Loucy (cell line): ENCODE data around the gene AMPH.

Experiments
- H2AFZ ChIP-seq: fragments of 200-600 bp; sonication (generic); 2 replicates; pipeline ENCODE4 v1.6.0; 2016; ENCODE audit warnings: antibody characterized with exemption, mild to moderate bottlenecking, low read length, moderate library complexity
- H3F3A ChIP-seq: fragments of 200-600 bp; 2 replicates; pipeline ENCODE4 v1.6.0; 2016; ENCODE audit warnings: antibody characterized with exemption, low read depth, mild to moderate bottlenecking
- H3K27me3 ChIP-seq: fragments of 200-600 bp; sonication (generic); 2 replicates; pipeline ENCODE4 v1.6.1; 2014; ENCODE audit warnings: low read length, mild to moderate bottlenecking; ENCODE audit not compliant: insufficient read depth, poor library complexity, severe bottlenecking
- H3K36me3 ChIP-seq: fragments of 200-600 bp; sonication (generic); 2 replicates; pipeline ENCODE4 v1.6.1; 2016; ENCODE audit warnings: low read length; ENCODE audit not compliant: insufficient read depth
- H3K4me1 ChIP-seq: fragments of 200-600 bp; sonication (generic); 2 replicates; pipeline ENCODE4 v1.5.1; 2014; ENCODE audit warnings: low read length, mild to moderate bottlenecking; ENCODE audit not compliant: insufficient read depth, poor library complexity, severe bottlenecking
- H3K4me2 ChIP-seq: fragments of 200-600 bp; sonication (generic); 2 replicates; pipeline ENCODE4 v1.6.0; 2014; ENCODE audit warnings: antibody characterized with exemption, low read length, low read depth, mild to moderate bottlenecking; ENCODE audit not compliant: poor library complexity, severe bottlenecking
- H3K4me3 ChIP-seq: fragments of 200-600 bp; sonication (generic); 2 replicates; pipeline ENCODE4 v1.5.1; 2014; ENCODE audit warnings: low read length, mild to moderate bottlenecking, mixed read lengths; ENCODE audit not compliant: poor library complexity, severe bottlenecking
- H3K79me2 ChIP-seq: fragments of 200-600 bp; sonication (generic); 2 replicates; pipeline ENCODE4 v1.6.1; 2014; ENCODE audit warnings: low read length; ENCODE audit not compliant: insufficient read depth
- H3K9ac ChIP-seq: fragments of 200-600 bp; sonication (generic); 2 replicates; pipeline ENCODE4 v1.6.0; 2014; ENCODE audit warnings: mild to moderate bottlenecking, low read depth, low read length, moderate library complexity; ENCODE audit not compliant: poor library complexity, severe bottlenecking
- H3K9me2 ChIP-seq: fragments of 200-600 bp; sonication (generic); replicated peaks from 2 replicates; pipeline ENCODE4 v1.6.1; 2016; ENCODE audit warnings: low read depth, low read length, mixed read lengths
- H3K9me3 ChIP-seq: fragments of 200-600 bp; sonication (generic); 2 replicates; pipeline ENCODE4 v1.6.1; 2014; ENCODE audit warnings: mild to moderate bottlenecking, antibody characterized with exemption, low read length, low read depth; ENCODE audit not compliant: insufficient read depth
- H4K20me1 ChIP-seq: fragments of 200-600 bp; sonication (generic); 2 replicates; pipeline ENCODE4 v1.6.0; 2014; ENCODE audit warnings: antibody characterized with exemption, low read length, mild to moderate bottlenecking; ENCODE audit not compliant: insufficient read depth, poor library complexity, severe bottlenecking
- CTCF ChIP-seq: fragments of 200-600 bp; sonication (generic); conservative IDR thresholded peaks from 2 replicates; pipeline ENCODE4 v1.5.1; 2014; ENCODE audit warnings: mild to moderate bottlenecking, antibody characterized with exemption, low read length
- EZH2phosphoT487 ChIP-seq: fragments of 200-600 bp; IDR thresholded peaks from 2 replicates; pipeline ENCODE4 v1.6.1; 2018; ENCODE audit warnings: antibody characterized with exemption, mild to moderate bottlenecking, moderate library complexity, borderline replicate concordance

The AMPH gene

GRCh38 chr7:38628630-38629385 is 2.4 kb downstream of the AMPH start:
- Histone ChIP-seq H3K4me1 (no peaks in the 10 kb centered on the region), H3K9me3 (no peaks in the 10 kb centered on the region), H3K79me2 (no peaks in the 10 kb centered on the region), H3F3A (no peaks in the 10 kb centered on the region), H3K36me3 (no peaks in the 10 kb centered on the region), H2AFZ (no peak overlapping the region), H4K20me1 (no peaks in the 10 kb centered on the region), H3K4me3 (no peak overlapping the region), H3K9me2 (no peaks in the 10 kb centered on the region), H3K9ac (no peak overlapping the region), H3K27me3 (no peaks in the 10 kb centered on the region), H3K4me2 (no peak overlapping the region)
- TF ChIP-seq CTCF (no peak), EZH2phosphoT487 (no peak)

- no peak overlapping the region for H3K4me2 ChIP-seq
- H4K20me1 ChIP-seq, result no peaks in the 10 kb centered on the region
- H3K9me3 ChIP-seq, result no peaks in the 10 kb centered on the region
- H3K9me2 ChIP-seq, result no peaks in the 10 kb centered on the region
- H2AFZ ChIP-seq, result no peak overlapping the region
- H3K36me3 ChIP-seq, result no peaks in the 10 kb centered on the region
- H3F3A ChIP-seq, result no peaks in the 10 kb centered on the region
- H3K4me1 ChIP-seq, result no peaks in the 10 kb centered on the region
- H3K79me2 ChIP-seq, result no peaks in the 10 kb centered on the region
- no peaks in the 10 kb centered on the region for H3K27me3 ChIP-seq
- H3K9ac ChIP-seq, result no peak overlapping the region
- H3K4me3 ChIP-seq, result no peak overlapping the region
- no peak for TF ChIP-seq CTCF
- TF ChIP-seq EZH2phosphoT487, result no peak
Observed at GRCh38 chr7:38625866-38626265, 5.3 kb downstream of the AMPH start.

- H3K9me2 ChIP-seq, result no peaks in the 10 kb centered on the region
- no peaks in the 10 kb centered on the region for H3F3A ChIP-seq
- no peaks in the 10 kb centered on the region for H3K79me2 ChIP-seq
- H3K4me1 ChIP-seq, result no peaks in the 10 kb centered on the region
- no peaks in the 10 kb centered on the region for H3K9me3 ChIP-seq
- no peaks in the 10 kb centered on the region for H3K27me3 ChIP-seq
- H4K20me1 ChIP-seq, result no peaks in the 10 kb centered on the region
- no peak overlapping the region for H2AFZ ChIP-seq
- no peak overlapping the region for H3K4me3 ChIP-seq
- TF ChIP-seq EZH2phosphoT487 (no peak), CTCF (no peak)
- H3K4me2 ChIP-seq, result no peak overlapping the region
- H3K36me3 ChIP-seq, result no peaks in the 10 kb centered on the region
- no peak overlapping the region for H3K9ac ChIP-seq
Observed at GRCh38 chr7:38615665-38616064, 15.5 kb downstream of the AMPH start.
